Measurements from ENCODE around the gene CCDC63. TPM values are rescaled to one million over a fixed set of nuclear protein-coding genes. Genes with fewer than 3 reads are reported as not detected.

CCDC63 gene
- total and polyA plus RNA-seq, 2 donors (not counting 1 experiment from before 2014, with no cell fraction given) = not detected

- no peak overlapping the region for H3K4me3 ChIP-seq (replicated peaks in 1 of 4; ENCODE audit: control extremely low read depth in 1 of 4, insufficient read depth in 1 of 4, low read depth in 3 of 4, low read length in 4 of 4)
- no peaks in the 10 kb centered on the region for H3K36me3 ChIP-seq (ENCODE audit: control insufficient read depth, insufficient read depth, low read length)
- no peaks in the 10 kb centered on the region for H3K9me3 ChIP-seq (ENCODE audit: control insufficient read depth, insufficient read depth, low read depth, low read length)
- H3K4me2 ChIP-seq (ENCODE audit: extremely low read depth, insufficient read depth, low read length) = no peak overlapping the region
- no peak for DNase-seq (ENCODE audit: low read depth in 2 of 2)
- H2AFZ ChIP-seq (ENCODE audit: low read length) = no peak overlapping the region
- no peak overlapping the region for H3K9ac ChIP-seq (ENCODE audit: insufficient read depth, low read length)
- H3K27me3 ChIP-seq (ENCODE audit: control insufficient read depth, insufficient read depth, low read length) = no peaks in the 10 kb centered on the region
- H3K27ac ChIP-seq (ENCODE audit: insufficient read depth, low read length) = no peak overlapping the region
- no peaks in the 10 kb centered on the region for H3K4me1 ChIP-seq (ENCODE audit: control insufficient read depth, extremely low read depth, insufficient read depth, low read length)
- no peaks in the 10 kb centered on the region for H3K79me2 ChIP-seq (ENCODE audit: control insufficient read depth, insufficient read depth, low read length)
- TF ChIP-seq, protein P1, sequence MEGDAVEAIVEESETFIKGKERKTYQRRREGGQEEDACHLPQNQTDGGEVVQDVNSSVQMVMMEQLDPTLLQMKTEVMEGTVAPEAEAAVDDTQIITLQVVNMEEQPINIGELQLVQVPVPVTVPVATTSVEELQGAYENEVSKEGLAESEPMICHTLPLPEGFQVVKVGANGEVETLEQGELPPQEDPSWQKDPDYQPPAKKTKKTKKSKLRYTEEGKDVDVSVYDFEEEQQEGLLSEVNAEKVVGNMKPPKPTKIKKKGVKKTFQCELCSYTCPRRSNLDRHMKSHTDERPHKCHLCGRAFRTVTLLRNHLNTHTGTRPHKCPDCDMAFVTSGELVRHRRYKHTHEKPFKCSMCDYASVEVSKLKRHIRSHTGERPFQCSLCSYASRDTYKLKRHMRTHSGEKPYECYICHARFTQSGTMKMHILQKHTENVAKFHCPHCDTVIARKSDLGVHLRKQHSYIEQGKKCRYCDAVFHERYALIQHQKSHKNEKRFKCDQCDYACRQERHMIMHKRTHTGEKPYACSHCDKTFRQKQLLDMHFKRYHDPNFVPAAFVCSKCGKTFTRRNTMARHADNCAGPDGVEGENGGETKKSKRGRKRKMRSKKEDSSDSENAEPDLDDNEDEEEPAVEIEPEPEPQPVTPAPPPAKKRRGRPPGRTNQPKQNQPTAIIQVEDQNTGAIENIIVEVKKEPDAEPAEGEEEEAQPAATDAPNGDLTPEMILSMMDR (conservative IDR thresholded peaks at IDR 0.05 in 1 of 2, IDR thresholded peaks at IDR 0.05 in 1 of 2; ENCODE audit: low read depth in 1 of 2, low read length in 2 of 2) = no peak
- no peak for TF ChIP-seq EZH2 (IDR thresholded peaks at IDR 0.05; ENCODE audit: low read length, missing control alignments)
- H4K20me1 ChIP-seq (ENCODE audit: control insufficient read depth, extremely low read depth, insufficient read depth, low read length) = no peaks in the 10 kb centered on the region
These were observed 75.9 kb downstream of the CCDC63 start for GRCh38 chr12:110922652-110923051.

DNA sequence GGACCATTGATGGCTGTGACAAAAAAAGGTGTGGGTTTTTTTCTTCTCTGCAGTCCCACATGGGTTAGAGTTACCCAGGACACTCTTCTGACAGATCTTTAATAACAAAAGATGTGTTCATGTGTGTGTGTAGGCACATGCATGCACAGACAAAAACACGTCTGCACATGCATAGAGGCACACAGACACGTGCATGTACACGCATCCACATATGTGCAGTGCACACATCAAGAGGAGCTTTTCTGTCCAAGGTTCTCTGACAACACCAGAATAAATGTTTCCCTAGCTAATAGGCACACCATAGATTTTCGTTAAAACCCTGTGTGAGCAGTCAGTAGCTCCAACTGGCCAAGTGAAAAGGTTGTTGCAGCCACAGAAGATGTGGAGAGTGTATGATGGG is 76.4 kb downstream of the CCDC63 start:
- Histone ChIP-seq H3K4me3 (replicated peaks in 1 of 4; ENCODE audit: control extremely low read depth in 1 of 4, insufficient read depth in 1 of 4, low read depth in 3 of 4, low read length in 4 of 4) (no peak overlapping the region), H3K4me2 (ENCODE audit: extremely low read depth, insufficient read depth, low read length) (no peak overlapping the region), H3K27ac (ENCODE audit: insufficient read depth, low read length) (no peak overlapping the region), H4K20me1 (ENCODE audit: control insufficient read depth, extremely low read depth, insufficient read depth, low read length) (no peaks in the 10 kb centered on the region), H3K27me3 (ENCODE audit: control insufficient read depth, insufficient read depth, low read length) (no peaks in the 10 kb centered on the region), H2AFZ (ENCODE audit: low read length) (no peak overlapping the region), H3K9me3 (ENCODE audit: control insufficient read depth, insufficient read depth, low read depth, low read length) (no peaks in the 10 kb centered on the region), H3K9ac (ENCODE audit: insufficient read depth, low read length) (no peak overlapping the region), H3K36me3 (ENCODE audit: control insufficient read depth, insufficient read depth, low read length) (no peaks in the 10 kb centered on the region), H3K4me1 (ENCODE audit: control insufficient read depth, extremely low read depth, insufficient read depth, low read length) (no peaks in the 10 kb centered on the region), H3K79me2 (ENCODE audit: control insufficient read depth, insufficient read depth, low read length) (no peaks in the 10 kb centered on the region)
- DNase-seq (ENCODE audit: low read depth in 2 of 2) = no peak
- TF ChIP-seq, protein P1 (conservative IDR thresholded peaks at IDR 0.05 in 1 of 2, IDR thresholded peaks at IDR 0.05 in 1 of 2; ENCODE audit: low read depth in 1 of 2, low read length in 2 of 2) = no peak
- TF ChIP-seq EZH2 (IDR thresholded peaks at IDR 0.05; ENCODE audit: low read length, missing control alignments) = no peak

- Histone ChIP-seq H3K36me3 (ENCODE audit: control insufficient read depth, insufficient read depth, low read length) (no peaks in the 10 kb centered on the region), H3K4me2 (ENCODE audit: extremely low read depth, insufficient read depth, low read length) (no peak overlapping the region), H3K9ac (ENCODE audit: insufficient read depth, low read length) (no peak overlapping the region), H3K4me3 (replicated peaks in 1 of 4; ENCODE audit: control extremely low read depth in 1 of 4, insufficient read depth in 1 of 4, low read depth in 3 of 4, low read length in 4 of 4) (no peak overlapping the region), H2AFZ (ENCODE audit: low read length) (no peak overlapping the region), H3K9me3 (ENCODE audit: control insufficient read depth, insufficient read depth, low read depth, low read length) (no peaks in the 10 kb centered on the region), H3K4me1 (ENCODE audit: control insufficient read depth, extremely low read depth, insufficient read depth, low read length) (no peaks in the 10 kb centered on the region), H4K20me1 (ENCODE audit: control insufficient read depth, extremely low read depth, insufficient read depth, low read length) (no peaks in the 10 kb centered on the region), H3K27me3 (ENCODE audit: control insufficient read depth, insufficient read depth, low read length) (no peaks in the 10 kb centered on the region), H3K27ac (ENCODE audit: insufficient read depth, low read length) (no peak overlapping the region), H3K79me2 (ENCODE audit: control insufficient read depth, insufficient read depth, low read length) (no peaks in the 10 kb centered on the region)
- no peak for DNase-seq (ENCODE audit: low read depth in 2 of 2)
- TF ChIP-seq EZH2 (IDR thresholded peaks at IDR 0.05; ENCODE audit: low read length, missing control alignments) = no peak
These were observed 77.0 kb downstream of the CCDC63 start for GRCh38 chr12:110923692-110924334.

Measured in fibroblast of lung (primary cell).